Activated naive CD4-positive, alpha-beta T cell treated with anti-CD3 and anti-CD28 coated beads, Interleukin-2, amount 50 U/mL, for 16 hours (primary cell): Measurements from ENCODE around the gene TMA7B.

Source experiments
- DNase-seq: peaks from one replicate; pipeline ENCODE4 v3.0.0-alpha.2; 2020

The TMA7B gene

GRCh38 chr22:39959640-39960447, at the start of gene TMA7B:
TSS of gene TMA7B (plus strand) at chr22:39960397. CDS start at chr22:39964375, 3,978 bp downstream.
- peak; percentile 37 for DNase-seq

DNA sequence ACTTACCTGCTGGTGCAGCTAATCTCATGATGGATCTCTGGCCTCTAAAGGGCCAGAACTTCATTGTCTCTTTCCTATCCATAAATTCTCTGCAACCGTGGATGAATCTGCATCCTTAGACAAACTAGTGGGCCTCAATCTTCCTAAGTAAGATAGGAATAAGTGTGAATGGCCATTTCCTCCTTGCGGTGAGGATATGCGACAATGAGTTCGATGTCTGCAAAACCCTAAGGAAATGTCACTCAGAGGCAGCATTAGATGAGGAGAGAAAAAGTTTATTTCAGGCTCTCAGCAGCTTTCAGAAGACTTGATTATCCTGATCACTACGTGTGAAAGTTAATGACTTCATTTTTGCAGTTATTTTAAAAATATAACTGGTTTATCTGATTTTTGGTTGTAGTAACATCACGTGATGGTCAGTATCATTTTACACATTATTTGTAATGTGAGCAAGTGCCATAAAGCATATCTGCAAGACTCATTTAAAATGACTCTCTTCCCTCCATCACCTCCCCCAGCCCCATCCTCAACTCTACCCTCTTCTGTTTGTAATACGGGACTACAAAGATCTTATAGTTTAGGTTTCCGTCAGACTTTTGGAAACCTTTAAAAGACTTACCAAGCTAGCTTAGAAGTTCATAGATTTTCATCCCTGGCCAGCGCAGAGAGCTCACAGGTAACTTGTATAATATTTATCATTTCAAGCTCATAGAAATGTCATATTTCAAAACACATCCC, 49.2 kb upstream of the TMA7B start:
- no peak for DNase-seq

DNA sequence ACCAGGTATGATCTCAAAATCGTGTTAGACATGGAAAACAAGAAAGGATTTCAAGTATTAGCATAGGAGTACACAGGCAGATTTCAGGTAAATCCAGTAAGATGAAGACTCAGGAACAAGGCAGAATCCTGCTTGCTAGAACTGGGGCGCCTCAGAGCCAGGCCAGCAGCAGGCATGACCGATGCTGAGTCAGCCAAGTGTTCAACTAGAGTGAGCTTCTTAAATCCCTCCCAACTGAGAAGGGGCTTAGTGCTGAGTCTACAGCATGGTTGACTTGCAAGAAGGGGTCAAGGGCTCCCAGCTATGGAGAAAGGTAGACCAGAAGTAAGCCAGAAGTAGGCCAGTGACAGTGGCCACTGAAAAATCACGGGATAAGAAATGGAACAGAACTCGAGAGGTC, 46.9 kb upstream of the TMA7B start:
- no peak for DNase-seq

GRCh38 chr22:39913886-39914285, 46.3 kb upstream of the TMA7B start:
- DNase-seq = no peak

DNA sequence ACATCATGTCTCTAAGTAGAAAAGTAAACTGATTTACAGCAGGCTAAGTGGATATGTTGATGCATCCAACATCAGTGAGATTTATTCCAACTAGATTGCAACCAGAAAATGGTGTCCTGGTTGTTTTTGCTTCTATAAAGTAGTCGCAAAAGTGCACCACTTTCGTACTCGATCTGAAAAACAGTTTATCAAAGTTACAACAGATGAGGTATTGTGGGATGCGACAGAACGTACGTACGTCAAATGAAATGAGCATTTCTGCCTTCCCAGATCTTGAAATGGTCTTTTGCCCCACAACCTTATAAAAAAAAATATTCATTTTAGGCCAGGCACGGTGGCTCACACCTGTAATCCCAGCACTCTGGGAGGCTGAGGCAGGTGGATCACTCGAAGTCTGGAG, 45.6 kb upstream of the TMA7B start:
- no peak for DNase-seq

GRCh38 chr22:39915295-39915726, 44.9 kb upstream of the TMA7B start:
- no peak for DNase-seq

- DNase-seq = no peak
Observed at GRCh38 chr22:39916496-39916895, 43.7 kb upstream of the TMA7B start.

DNA sequence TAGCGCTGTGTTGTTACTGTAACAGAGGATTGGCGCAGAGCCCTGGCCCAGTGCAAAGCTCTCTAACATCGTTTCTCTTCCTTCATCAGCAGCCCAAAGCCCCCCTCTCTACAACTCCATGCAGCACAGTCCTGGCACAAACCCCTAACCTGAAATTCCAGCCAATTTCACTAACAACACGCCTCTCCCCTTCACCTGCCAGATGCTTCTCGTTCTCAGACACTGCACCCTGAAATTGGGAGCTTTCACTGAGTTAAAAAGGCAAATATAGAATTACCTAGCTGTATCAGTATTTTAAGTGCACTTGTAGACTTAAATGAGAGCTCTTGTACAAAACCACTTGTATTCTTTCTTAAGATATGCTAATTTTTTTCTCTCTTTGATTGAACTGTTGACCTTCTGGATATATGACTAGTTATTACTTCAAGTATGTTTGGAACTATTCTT, 43.0 kb upstream of the TMA7B start:
- DNase-seq = no peak

DNA sequence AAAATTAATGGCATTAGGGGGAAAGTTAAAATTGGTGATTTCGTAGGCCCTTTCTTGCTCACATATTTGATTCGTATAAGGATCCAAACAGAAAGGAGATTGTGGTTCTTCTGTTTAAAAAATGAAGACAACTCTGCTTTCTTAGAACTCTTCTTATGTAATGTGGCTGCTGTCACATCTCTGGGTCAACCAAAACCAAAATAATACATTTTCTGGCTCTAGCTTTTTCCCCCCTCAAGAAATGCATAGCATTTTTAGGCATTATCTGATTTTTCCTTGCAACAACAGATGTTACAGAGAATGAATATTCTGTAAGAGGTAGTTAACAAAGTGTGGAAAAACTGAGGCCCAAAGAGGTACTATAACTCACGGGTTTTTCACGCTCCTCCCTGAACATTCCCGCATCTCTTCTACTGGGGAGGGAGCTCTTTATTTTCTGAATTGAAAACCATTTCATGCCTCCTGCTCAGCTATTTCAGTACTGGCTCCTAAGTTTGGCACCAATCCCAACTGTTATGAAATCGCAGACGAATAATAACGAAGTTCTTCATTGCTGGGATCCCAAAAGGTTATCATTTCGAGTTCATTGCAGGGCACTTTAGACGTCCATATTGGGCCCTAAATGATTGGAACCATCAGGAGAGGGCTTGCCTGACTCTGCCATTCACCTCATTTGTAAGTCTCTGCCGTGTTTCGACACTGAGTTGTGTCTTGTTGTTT, 42.3 kb upstream of the TMA7B start:
- DNase-seq = no peak

- peak; percentile 61 for DNase-seq
Observed at GRCh38 chr22:39920134-39920743, 40.0 kb upstream of the TMA7B start.

DNA sequence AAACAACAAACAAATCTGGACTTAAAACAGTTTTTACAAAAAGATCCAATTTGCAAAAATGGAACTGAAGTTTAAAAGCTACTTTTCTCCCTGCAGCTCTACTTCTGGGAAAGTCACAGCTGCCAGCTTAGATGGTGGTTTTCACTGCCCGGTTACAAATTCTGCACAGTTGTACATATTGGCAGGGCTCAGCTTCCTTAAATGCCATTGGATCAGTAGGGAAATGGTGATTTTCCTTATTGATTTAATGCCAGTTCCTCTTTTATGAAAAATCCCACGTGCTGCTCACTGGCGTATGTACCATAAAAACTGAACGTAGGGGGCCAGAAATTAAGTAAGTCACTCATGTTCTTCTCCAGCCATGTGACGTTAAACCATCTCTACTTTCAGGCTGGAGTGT, 36.5 kb upstream of the TMA7B start:
- no peak for DNase-seq

DNA sequence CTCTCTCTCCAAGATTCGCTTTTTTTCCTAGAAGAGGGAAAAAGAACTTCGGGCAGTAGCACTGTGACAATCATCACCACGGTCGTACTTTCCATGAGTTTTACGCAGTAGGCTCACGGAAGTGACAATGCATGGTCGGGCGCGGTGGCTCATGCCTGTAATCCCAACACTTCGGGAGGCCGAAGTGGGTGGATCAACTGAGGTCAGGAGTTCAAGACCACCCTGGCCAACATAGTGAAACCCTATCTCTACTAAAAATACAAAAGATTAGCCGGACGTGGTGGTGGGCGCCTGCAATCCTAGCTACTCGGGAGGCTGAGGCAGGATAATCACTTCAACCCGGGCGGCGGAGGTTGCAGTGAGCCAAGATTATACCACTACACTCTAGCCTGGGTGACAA, 35.9 kb upstream of the TMA7B start:
- no peak for DNase-seq

DNA sequence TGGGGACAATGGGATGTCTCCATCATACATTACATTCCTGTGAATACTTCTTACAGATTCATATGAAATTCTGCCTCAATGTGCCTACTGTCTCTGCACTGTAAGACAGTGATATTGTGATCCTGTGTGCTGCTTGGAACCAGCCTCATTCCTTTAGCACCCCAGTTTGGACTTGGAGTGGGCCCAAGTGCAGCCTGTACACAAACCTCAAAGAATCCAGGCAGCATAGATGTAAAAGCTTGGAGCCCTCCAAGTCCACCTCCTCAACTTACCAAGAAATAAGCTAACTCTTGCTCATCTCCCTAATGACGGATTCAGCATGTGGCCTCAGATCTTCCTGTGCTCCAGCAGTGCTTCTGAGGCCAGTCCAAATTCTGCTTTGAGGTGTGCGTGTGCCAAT, 34.9 kb upstream of the TMA7B start:
- DNase-seq = no peak

DNA sequence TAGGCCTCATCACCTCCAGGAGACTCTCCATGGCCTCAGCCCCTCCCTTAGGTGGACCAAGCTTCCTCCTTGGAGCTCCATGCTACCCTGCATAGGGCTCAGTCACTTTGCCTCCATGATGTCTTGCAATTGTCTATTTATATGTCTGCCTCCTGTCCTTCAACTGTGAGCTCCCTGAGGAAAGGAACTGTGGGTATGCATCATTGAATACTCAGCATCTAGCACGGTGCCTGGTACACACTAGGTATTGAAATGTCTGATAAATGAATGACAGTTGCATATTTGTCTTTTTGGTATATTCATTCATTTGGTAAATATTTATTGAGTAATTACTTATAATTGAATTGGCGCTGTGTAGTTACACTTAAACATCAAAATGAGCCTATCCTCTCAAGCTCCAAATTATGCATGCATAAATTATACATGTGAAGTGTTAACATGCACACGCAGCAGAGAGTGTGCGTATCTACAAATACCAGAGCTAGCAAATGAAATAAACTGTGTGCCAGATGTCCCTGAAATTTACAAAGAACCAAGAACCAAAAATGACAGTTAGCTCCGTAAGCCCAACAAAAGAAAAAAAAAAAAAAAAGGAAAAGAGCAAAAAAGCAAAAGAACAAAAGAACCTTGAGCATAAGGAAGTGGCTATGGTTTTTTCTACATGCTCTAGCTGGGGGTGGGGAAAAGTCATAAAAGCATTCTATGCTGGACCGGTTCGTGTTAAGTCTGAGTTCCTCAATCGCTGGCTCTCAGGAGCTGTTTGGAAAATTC, 34.1 kb upstream of the TMA7B start:
- no peak for DNase-seq

- no peak for DNase-seq
Observed at GRCh38 chr22:39926753-39927152, 33.4 kb upstream of the TMA7B start.

GRCh38 chr22:39927544-39927943, 32.7 kb upstream of the TMA7B start:
- DNase-seq = no peak

- no peak for DNase-seq
Observed at GRCh38 chr22:39928536-39929520, 31.4 kb upstream of the TMA7B start.

DNA sequence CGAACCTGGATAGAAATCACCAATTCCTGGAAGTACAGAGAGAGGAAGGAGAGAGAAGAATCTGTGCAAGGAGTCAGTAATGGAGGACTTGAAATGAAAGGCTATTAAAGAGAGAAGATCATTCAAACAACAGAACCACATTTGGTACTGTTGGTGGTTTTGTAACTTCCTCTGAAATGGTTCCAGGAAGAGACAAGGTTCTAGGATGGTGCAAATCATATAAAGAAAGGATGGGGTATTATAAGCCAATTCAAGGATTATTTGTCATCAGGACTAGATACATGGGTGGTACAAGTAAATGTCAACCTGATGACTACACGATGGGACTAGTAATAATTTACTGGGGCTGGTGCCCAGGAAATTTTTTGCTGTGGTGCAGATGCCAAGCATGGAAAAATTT, 28.9 kb upstream of the TMA7B start:
- no peak for DNase-seq

- DNase-seq = no peak
Observed at GRCh38 chr22:39932166-39932565, 28.0 kb upstream of the TMA7B start.

- peak; percentile 65 for DNase-seq
Observed at GRCh38 chr22:39932918-39933649, 27.1 kb upstream of the TMA7B start.
